OCI-LY1 (cell line): ENCODE results near the gene XYLT2.

Experiments
- H2AFZ ChIP-seq: fragments of 200-600 bp; sonication (generic), shearing (Covaris generic); 2 replicates; pipeline ENCODE4 v1.6.0; 2014; ENCODE audit warnings: antibody characterized with exemption, mild to moderate bottlenecking, low read length
- H3F3A ChIP-seq: fragments of 200-600 bp; sonication (generic), shearing (Covaris generic); 2 replicates; pipeline ENCODE4 v1.6.0; 2014; ENCODE audit warnings: mild to moderate bottlenecking, antibody characterized with exemption, low read length, moderate library complexity; ENCODE audit not compliant: insufficient read depth
- H3K27ac ChIP-seq: fragments of 200-600 bp; sonication (generic); 2 replicates; pipeline ENCODE4 v1.5.1; 2014; ENCODE audit warnings: low read length, mixed run types, mild to moderate bottlenecking, low read depth; ENCODE audit not compliant: poor library complexity, severe bottlenecking
- H3K27me3 ChIP-seq: fragments of 200-600 bp; sonication (generic); 2 replicates; pipeline ENCODE4 v1.6.0; 2014; ENCODE audit warnings: antibody characterized with exemption, mild to moderate bottlenecking, low read length, moderate library complexity; ENCODE audit not compliant: insufficient read depth
- H3K36me3 ChIP-seq: fragments of 200-600 bp; sonication (generic); 2 replicates; pipeline ENCODE4 v1.6.1; 2014; ENCODE audit warnings: mild to moderate bottlenecking, antibody characterized with exemption, low read length, moderate library complexity, mixed read lengths; ENCODE audit not compliant: insufficient read depth
- H3K4me1 ChIP-seq: fragments of 200-600 bp; sonication (generic); 2 replicates; pipeline ENCODE4 v1.5.1; 2014; ENCODE audit warnings: mild to moderate bottlenecking, low read length, moderate library complexity; ENCODE audit not compliant: insufficient read depth, severe bottlenecking
- H3K4me2 ChIP-seq: fragments of 200-600 bp; sonication (generic), shearing (Covaris generic); 2 replicates; pipeline ENCODE4 v1.6.1; 2014; ENCODE audit warnings: low read length
- H3K4me3 ChIP-seq: fragments of 200-600 bp; sonication (generic); 2 replicates; pipeline ENCODE4 v1.5.1; 2014; ENCODE audit warnings: low read length, low read depth, mild to moderate bottlenecking, mixed read lengths; ENCODE audit not compliant: poor library complexity, severe bottlenecking
- H3K79me2 ChIP-seq: fragments of 200-600 bp; shearing (Covaris generic); 2 replicates; pipeline ENCODE4 v1.6.1; 2016; ENCODE audit warnings: mixed run types, low read length, mixed read lengths; ENCODE audit not compliant: insufficient read depth
- H3K9ac ChIP-seq: fragments of 200-600 bp; sonication (generic), shearing (Covaris generic); 2 replicates; pipeline ENCODE4 v1.6.1; 2014; ENCODE audit warnings: mild to moderate bottlenecking, low read length, mixed read lengths
- H3K9me2 ChIP-seq: fragments of 200-600 bp; sonication (generic), shearing (Covaris generic); 2 replicates; pipeline ENCODE4 v1.6.1; 2014; ENCODE audit warnings: low read depth, mild to moderate bottlenecking, low read length, mixed read lengths
- H3K9me3 ChIP-seq: fragments of 200-600 bp; shearing (Covaris generic); 2 replicates; pipeline ENCODE4 v1.6.1; 2014; ENCODE audit warnings: low read length, mixed read lengths
- H4K20me1 ChIP-seq: fragments of 200-600 bp; sonication (generic), shearing (Covaris generic); 2 replicates; pipeline ENCODE4 v1.6.0; 2016; ENCODE audit warnings: mild to moderate bottlenecking, low read length; ENCODE audit not compliant: insufficient read depth
- EZH2 ChIP-seq: fragments of 200-600 bp; sonication (generic), shearing (Covaris generic); IDR thresholded peaks from 2 replicates; pipeline ENCODE4 v1.8.0; 2017; ENCODE audit warnings: borderline replicate concordance, mixed run types, mild to moderate bottlenecking, antibody characterized with exemption, low read length, moderate library complexity, mixed read lengths
- TF ChIP-seq, protein P1 (sequence below): fragments of 200-600 bp; sonication (generic), shearing (Covaris generic); IDR thresholded peaks from 2 replicates; pipeline ENCODE4 v1.5.1; 2017; ENCODE audit warnings: mild to moderate bottlenecking, antibody characterized with exemption, low read length, moderate library complexity, mixed read lengths

Gene XYLT2

DNA sequence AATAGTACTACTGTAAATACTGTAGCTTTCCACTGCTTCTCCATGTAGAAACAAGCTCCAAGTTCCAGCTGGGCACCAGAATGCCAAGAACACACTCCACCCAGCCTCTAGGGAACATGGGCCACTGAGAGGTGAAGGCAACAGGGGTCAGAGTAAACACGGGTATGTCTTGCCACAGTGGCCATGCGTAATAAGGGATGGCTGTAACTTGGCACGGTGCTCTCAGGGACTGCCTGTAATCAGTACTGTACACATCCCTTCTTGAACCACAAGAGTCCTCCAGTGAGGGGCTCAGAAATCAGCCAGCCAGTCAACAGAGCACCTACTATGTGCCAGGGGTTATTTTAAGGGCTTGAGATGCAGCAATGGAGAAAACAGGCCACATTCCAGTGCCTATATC is 40.6 kb downstream of the XYLT2 start:
- Histone ChIP-seq H3K4me3 (no peak overlapping the region), H3K36me3 (peaks cover 98% of the 10 kb centered on the region), H3K4me2 (no peak overlapping the region), H2AFZ (no peak overlapping the region), H3K9ac (no peak overlapping the region), H3K9me2 (no peaks in the 10 kb centered on the region), H3K27me3 (no peaks in the 10 kb centered on the region), H3K79me2 (no peaks in the 10 kb centered on the region), H4K20me1 (no peaks in the 10 kb centered on the region), H3F3A (no peaks in the 10 kb centered on the region), H3K4me1 (peaks cover 5% of the 10 kb centered on the region), H3K9me3 (no peaks in the 10 kb centered on the region), H3K27ac (no peak overlapping the region)
- TF ChIP-seq EZH2 = no peak
- TF ChIP-seq, protein P1, sequence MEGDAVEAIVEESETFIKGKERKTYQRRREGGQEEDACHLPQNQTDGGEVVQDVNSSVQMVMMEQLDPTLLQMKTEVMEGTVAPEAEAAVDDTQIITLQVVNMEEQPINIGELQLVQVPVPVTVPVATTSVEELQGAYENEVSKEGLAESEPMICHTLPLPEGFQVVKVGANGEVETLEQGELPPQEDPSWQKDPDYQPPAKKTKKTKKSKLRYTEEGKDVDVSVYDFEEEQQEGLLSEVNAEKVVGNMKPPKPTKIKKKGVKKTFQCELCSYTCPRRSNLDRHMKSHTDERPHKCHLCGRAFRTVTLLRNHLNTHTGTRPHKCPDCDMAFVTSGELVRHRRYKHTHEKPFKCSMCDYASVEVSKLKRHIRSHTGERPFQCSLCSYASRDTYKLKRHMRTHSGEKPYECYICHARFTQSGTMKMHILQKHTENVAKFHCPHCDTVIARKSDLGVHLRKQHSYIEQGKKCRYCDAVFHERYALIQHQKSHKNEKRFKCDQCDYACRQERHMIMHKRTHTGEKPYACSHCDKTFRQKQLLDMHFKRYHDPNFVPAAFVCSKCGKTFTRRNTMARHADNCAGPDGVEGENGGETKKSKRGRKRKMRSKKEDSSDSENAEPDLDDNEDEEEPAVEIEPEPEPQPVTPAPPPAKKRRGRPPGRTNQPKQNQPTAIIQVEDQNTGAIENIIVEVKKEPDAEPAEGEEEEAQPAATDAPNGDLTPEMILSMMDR = no peak

DNA sequence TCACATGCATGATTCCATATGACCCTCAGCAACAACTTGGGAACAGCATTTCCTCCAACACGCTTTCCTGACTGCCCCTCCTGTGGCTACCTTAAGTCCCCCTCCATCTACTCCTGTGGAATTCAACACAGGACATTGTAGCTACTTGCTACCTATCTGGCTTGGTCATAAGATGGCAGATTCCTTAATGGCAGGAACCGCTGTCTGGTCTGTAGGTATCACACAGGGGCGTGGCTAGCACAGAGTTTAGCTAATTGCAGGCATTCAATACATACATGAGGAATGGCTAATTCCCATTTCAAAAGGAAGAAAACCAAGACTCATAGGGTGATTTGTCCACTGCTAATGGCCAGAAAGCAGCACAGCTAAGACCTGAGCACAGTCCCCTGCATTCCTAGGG is 42.8 kb downstream of the XYLT2 start:
- H3K4me2 ChIP-seq = no peak overlapping the region
- H3F3A ChIP-seq = no peaks in the 10 kb centered on the region
- H3K9me2 ChIP-seq = no peaks in the 10 kb centered on the region
- H3K27me3 ChIP-seq = no peaks in the 10 kb centered on the region
- no peaks in the 10 kb centered on the region for H3K9me3 ChIP-seq
- no peak overlapping the region for H3K27ac ChIP-seq
- H3K9ac ChIP-seq = no peak overlapping the region
- no peak overlapping the region for H2AFZ ChIP-seq
- H3K79me2 ChIP-seq = no peaks in the 10 kb centered on the region
- TF ChIP-seq, protein P1 = no peak
- TF ChIP-seq EZH2 = no peak
- H4K20me1 ChIP-seq = no peaks in the 10 kb centered on the region
- H3K36me3 ChIP-seq = peaks cover 98% of the 10 kb centered on the region
- H3K4me3 ChIP-seq = no peak overlapping the region
- H3K4me1 ChIP-seq = peaks cover 8% of the 10 kb centered on the region

DNA sequence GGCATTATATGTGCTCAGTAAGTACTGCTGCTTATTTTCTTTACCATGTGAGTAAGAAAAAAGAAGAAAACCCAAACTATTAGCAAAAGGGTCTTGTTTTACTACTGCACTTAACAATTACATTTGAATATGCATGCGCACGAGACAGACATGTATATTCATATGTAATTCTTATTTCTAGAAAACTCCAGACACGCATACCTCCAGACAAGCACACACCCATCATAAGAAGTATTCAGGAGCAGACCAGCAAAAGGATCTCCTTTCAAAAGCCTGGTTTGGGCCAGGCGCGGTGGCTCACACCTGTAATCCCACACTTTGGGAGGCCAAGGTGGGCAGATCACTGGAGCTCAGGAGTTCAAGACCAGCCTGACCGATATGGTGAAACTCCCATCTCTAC is 43.6 kb downstream of the XYLT2 start:
- H3K9me3 ChIP-seq = no peaks in the 10 kb centered on the region
- no peak overlapping the region for H3K27ac ChIP-seq
- H3K36me3 ChIP-seq = peaks cover 99% of the 10 kb centered on the region
- no peak overlapping the region for H3K4me3 ChIP-seq
- H3K9ac ChIP-seq = no peak overlapping the region
- H2AFZ ChIP-seq = no peak overlapping the region
- no peak overlapping the region for H3K4me2 ChIP-seq
- no peaks in the 10 kb centered on the region for H3F3A ChIP-seq
- no peak for TF ChIP-seq EZH2
- TF ChIP-seq, protein P1 = no peak
- peaks cover 8% of the 10 kb centered on the region for H3K4me1 ChIP-seq
- H3K79me2 ChIP-seq = no peaks in the 10 kb centered on the region
- H3K27me3 ChIP-seq = no peaks in the 10 kb centered on the region
- H4K20me1 ChIP-seq = no peaks in the 10 kb centered on the region
- no peaks in the 10 kb centered on the region for H3K9me2 ChIP-seq
